ENCODE data around the gene ANO5. TPM values are rescaled to one million over a fixed set of nuclear protein-coding genes. Genes with fewer than 3 reads are reported as not detected.

Gene ANO5
- total and polyA plus RNA-seq, 2 of the 4 experiments (the other 2 are of a cell fraction) = not detected

DNA sequence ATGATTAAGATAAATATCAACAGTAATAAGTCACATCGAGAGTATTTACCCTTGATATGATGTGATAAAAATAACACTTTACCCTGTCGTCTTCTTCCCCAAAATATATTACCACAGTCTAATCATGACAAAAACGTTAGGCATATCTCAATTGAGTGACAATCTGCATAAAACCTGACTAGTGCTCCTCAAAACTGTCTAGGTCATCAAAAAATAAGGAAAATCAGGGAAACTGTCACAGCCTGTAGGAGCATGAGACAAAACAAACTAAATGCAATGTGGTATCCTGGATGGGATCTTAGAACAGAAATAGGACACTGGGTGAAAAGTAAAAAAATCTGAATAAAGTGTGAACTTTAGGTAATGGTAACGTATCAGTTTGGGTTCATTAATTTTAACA, 19.4 kb upstream of the ANO5 start:
- ChIA-PET CTCF (no interaction called here), POLR2A (ENCODE audit: unreplicated experiment) (no interaction called here)
- dilution Hi-C loops (cut with HindIII; ENCODE audit: low sequenced_read_pairs, unreplicated experiment) (no loop called here), intact Hi-C loops (cut with micrococcal nuclease) (no loop called here), in situ Hi-C loops (cut with MboI; ENCODE audit: low sequenced_read_pairs) (no loop called here)
- Histone ChIP-seq H2AK9ac (replicated peaks; ENCODE audit: low read depth, low read length, poor library complexity) (no peak overlapping the region), H3K79me1 (ENCODE audit: low read depth in 1 of 2, low read length in 2 of 2) (no peaks in the 10 kb centered on the region), H3K4me2 (ENCODE audit: low read depth, low read length) (no peak overlapping the region), H2BK5ac (ENCODE audit: low read depth, low read length, poor library complexity, severe bottlenecking) (no peak overlapping the region), H3K4ac (ENCODE audit: low read depth, low read length) (no peak overlapping the region), H3K27ac (ENCODE audit: insufficient read depth, low read length) (no peak overlapping the region), H3K56ac (ENCODE audit: extremely low read depth, insufficient read depth, low read length) (no peak overlapping the region), H3K27me3 (ENCODE audit: control insufficient read depth, insufficient read depth, low read length) (no peaks in the 10 kb centered on the region), H3K14ac (replicated peaks; ENCODE audit: low read depth, low read length) (no peak overlapping the region), H3K9me3 (ENCODE audit: control insufficient read depth, insufficient read depth, low read length) (peaks cover 3% of the 10 kb centered on the region; the same call in 1 of the 2 replicates), H4K91ac (ENCODE audit: insufficient read depth, low read depth, low read length) (no peak overlapping the region), H3K9ac (ENCODE audit: low read depth, low read length) (no peak overlapping the region), H2BK20ac (ENCODE audit: low read depth, low read length) (no peak overlapping the region), H3K18ac (ENCODE audit: low read depth, low read length) (no peak overlapping the region), H2AFZ (replicated peaks; ENCODE audit: low read length, poor library complexity) (no peak overlapping the region), H2BK120ac (ENCODE audit: low read depth, low read length) (no peak overlapping the region), H4K8ac (ENCODE audit: low read depth in 2 of 2, low read length in 2 of 2) (no peak overlapping the region), H2BK15ac (ENCODE audit: low read depth, low read length) (no peak overlapping the region), H4K5ac (ENCODE audit: low read depth, low read length) (no peak overlapping the region), H3K4me1 (ENCODE audit: control insufficient read depth, insufficient read depth, low read length) (no peaks in the 10 kb centered on the region), H3K9me1 (ENCODE audit: insufficient read depth, low read length) (no peaks in the 10 kb centered on the region), H3K23ac (ENCODE audit: low read depth, low read length) (no peak overlapping the region), H3K4me3 (ENCODE audit: insufficient read depth, low read depth, low read length) (no peak overlapping the region), H2AK5ac (ENCODE audit: low read depth, low read length) (no peak overlapping the region), H3K36me3 (ENCODE audit: control insufficient read depth, insufficient read depth, low read length) (no peaks in the 10 kb centered on the region), H4K20me1 (ENCODE audit: insufficient read depth, low read length) (no peaks in the 10 kb centered on the region)
- no peak for DNase-seq
- peak; percentile 94 for TF ChIP-seq MAFK (IDR thresholded peaks at IDR 0.05; ENCODE audit: low read depth, low read length)
- TF ChIP-seq, protein P1, sequence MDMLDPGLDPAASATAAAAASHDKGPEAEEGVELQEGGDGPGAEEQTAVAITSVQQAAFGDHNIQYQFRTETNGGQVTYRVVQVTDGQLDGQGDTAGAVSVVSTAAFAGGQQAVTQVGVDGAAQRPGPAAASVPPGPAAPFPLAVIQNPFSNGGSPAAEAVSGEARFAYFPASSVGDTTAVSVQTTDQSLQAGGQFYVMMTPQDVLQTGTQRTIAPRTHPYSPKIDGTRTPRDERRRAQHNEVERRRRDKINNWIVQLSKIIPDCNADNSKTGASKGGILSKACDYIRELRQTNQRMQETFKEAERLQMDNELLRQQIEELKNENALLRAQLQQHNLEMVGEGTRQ (IDR thresholded peaks at IDR 0.05; ENCODE audit: low read depth, low read length) = no peak
- no peak for TF ChIP-seq POLR2A (IDR thresholded peaks at IDR 0.05; ENCODE audit: low read depth, low read length)
- no peak for TF ChIP-seq NFE2L2 (IDR thresholded peaks at IDR 0.05; ENCODE audit: low read depth, low read length)
- TF ChIP-seq, protein P2, sequence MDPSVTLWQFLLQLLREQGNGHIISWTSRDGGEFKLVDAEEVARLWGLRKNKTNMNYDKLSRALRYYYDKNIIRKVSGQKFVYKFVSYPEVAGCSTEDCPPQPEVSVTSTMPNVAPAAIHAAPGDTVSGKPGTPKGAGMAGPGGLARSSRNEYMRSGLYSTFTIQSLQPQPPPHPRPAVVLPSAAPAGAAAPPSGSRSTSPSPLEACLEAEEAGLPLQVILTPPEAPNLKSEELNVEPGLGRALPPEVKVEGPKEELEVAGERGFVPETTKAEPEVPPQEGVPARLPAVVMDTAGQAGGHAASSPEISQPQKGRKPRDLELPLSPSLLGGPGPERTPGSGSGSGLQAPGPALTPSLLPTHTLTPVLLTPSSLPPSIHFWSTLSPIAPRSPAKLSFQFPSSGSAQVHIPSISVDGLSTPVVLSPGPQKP (IDR thresholded peaks at IDR 0.05; ENCODE audit: borderline replicate concordance, low read depth, low read length) = no peak
- no peak for TF ChIP-seq RFX5 (IDR thresholded peaks at IDR 0.05; ENCODE audit: low read depth, low read length)
- no peak for TF ChIP-seq SMC3 (IDR thresholded peaks at IDR 0.05; ENCODE audit: low read depth, low read length)
- ATAC-seq (ENCODE audit: low read depth) = no peak
- no CpG with 5 or more reads among the region's 4 CpGs for WGBS, 2 experiments (ENCODE audit: extremely low coverage in 2 of 2, insufficient read length in 1 of 2)
- BruUV-seq (replicated peaks) = no TSS peak

Measured in IMR-90 (cell line).